Measurements from ENCODE around the gene PRKCZ.

The PRKCZ gene

GRCh38 chr1:2213576-2214505 lies 163.6 kb downstream of the PRKCZ start:
- no peak for TF ChIP-seq POLR2AphosphoS5 (IDR thresholded peaks at IDR 0.05; ENCODE audit: low read depth, low read length)

DNA sequence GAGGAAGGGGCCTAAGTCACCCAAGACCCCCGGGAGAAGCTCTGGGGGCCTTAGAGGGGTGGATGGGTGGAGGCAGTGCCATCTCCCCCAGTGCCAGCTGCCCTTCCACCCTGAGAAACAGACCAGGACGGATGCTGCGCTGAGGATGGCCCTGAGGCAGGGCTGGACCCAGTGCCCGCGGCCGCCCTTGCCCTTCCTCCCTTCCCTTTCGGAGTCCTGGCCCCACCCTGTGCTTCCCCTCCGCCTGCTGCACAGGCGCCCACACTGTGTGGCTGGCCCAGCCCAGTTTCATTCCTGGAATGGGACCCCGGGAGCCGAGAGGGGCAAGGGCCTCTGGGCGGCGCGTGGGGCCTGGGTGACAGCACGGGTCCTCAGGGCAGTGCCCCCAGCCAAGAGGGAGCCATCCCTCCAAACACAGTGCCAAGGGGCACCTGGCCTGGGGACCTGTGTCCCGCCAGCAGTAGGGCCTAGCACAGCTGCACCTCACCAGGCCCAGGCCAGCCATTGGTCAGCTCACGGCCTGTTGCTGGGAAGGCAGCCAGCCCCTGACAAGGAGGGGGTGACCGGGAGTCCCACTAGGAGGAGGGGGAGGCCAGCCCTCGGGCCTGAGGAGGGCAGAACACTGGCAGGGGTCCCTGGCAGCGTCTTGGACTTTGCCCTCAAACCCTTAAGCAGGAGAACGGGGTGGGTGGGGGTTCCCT lies 164.5 kb downstream of the PRKCZ start:
- TF ChIP-seq POLR2AphosphoS5 (IDR thresholded peaks at IDR 0.05; ENCODE audit: low read depth, low read length), result no peak
- no peak for TF ChIP-seq REST (IDR thresholded peaks at IDR 0.05; ENCODE audit: insufficient read depth in 1 of 2, low read depth in 2 of 2, low read length in 2 of 2)
- TF ChIP-seq TAF1 (IDR thresholded peaks at IDR 0.05; ENCODE audit: borderline replicate concordance, insufficient read depth, low read length), result no peak
- TF ChIP-seq SIN3A (IDR thresholded peaks at IDR 0.05; ENCODE audit: borderline replicate concordance, insufficient read depth, low read length), result no peak
- no peak for TF ChIP-seq FOXP2 (optimal IDR thresholded peaks at IDR 0.05; ENCODE audit: borderline replicate concordance, extremely low read depth, extremely low read length, insufficient read depth)

GRCh38 chr1:2215329-2215728 lies 165.1 kb downstream of the PRKCZ start:
- TF ChIP-seq SIN3A (IDR thresholded peaks at IDR 0.05; ENCODE audit: borderline replicate concordance, insufficient read depth, low read length) (no peak), REST (IDR thresholded peaks at IDR 0.05; ENCODE audit: insufficient read depth in 1 of 2, low read depth in 2 of 2, low read length in 2 of 2) (no peak), POLR2AphosphoS5 (IDR thresholded peaks at IDR 0.05; ENCODE audit: low read depth, low read length) (no peak), TAF1 (IDR thresholded peaks at IDR 0.05; ENCODE audit: borderline replicate concordance, insufficient read depth, low read length) (no peak)

DNA sequence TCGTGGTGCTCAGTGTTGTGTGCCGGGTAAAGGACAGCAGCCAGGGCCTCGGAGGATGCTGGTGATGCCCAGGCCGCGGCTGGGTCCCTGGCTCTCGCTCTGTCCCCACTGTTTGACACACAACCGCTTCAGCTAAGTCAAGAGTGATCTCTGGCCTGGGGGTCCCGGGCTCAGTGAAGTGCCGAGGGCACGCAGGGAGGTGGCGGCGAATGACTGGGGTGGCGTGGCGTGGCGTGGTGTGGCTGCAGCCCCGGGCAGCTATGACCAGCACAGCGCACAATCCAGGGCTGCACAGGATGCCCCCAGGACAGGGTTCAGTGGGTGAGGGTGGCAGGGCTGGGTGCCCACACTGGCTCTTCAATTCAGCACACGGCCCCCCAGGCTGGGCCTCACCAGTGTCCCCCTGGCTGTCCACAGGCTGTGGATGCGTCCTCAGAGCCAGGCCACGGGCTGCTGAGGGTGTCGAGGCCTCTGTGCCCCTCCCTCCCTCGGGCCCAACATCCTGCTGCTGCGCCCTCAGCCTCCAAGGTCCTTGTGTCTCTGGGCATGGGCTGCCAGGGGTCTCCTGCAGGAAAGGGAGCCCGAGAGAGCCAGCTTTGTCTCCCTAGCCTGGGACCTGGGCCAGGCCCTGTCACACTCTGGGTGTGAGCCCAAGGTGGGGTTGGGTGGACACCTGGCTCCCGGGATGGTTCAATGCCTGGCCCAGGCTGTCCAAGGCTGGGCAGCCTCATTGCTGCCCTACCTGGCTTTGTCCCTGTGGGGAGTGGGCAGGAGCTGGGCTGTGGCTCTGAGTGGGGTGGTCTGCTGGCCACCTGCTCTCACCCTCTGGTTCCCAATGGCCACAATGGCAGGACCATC lies 165.9 kb downstream of the PRKCZ start:
- TF ChIP-seq SIN3A (IDR thresholded peaks at IDR 0.05; ENCODE audit: borderline replicate concordance, insufficient read depth, low read length) (no peak), REST (IDR thresholded peaks at IDR 0.05; ENCODE audit: insufficient read depth in 1 of 2, low read depth in 2 of 2, low read length in 2 of 2) (no peak), POLR2AphosphoS5 (IDR thresholded peaks at IDR 0.05; ENCODE audit: low read depth, low read length) (no peak), FOXP2 (optimal IDR thresholded peaks at IDR 0.05; ENCODE audit: borderline replicate concordance, extremely low read depth, extremely low read length, insufficient read depth) (no peak), TAF1 (IDR thresholded peaks at IDR 0.05; ENCODE audit: borderline replicate concordance, insufficient read depth, low read length) (no peak)

- no peak for TF ChIP-seq POLR2AphosphoS5 (IDR thresholded peaks at IDR 0.05; ENCODE audit: low read depth, low read length)
- TF ChIP-seq REST (IDR thresholded peaks at IDR 0.05; ENCODE audit: insufficient read depth in 1 of 2, low read depth in 2 of 2, low read length in 2 of 2), result no peak
- TF ChIP-seq SIN3A (IDR thresholded peaks at IDR 0.05; ENCODE audit: borderline replicate concordance, insufficient read depth, low read length), result no peak
- TF ChIP-seq TAF1 (IDR thresholded peaks at IDR 0.05; ENCODE audit: borderline replicate concordance, insufficient read depth, low read length), result no peak
- no peak for TF ChIP-seq FOXP2 (optimal IDR thresholded peaks at IDR 0.05; ENCODE audit: borderline replicate concordance, extremely low read depth, extremely low read length, insufficient read depth)
Measured at GRCh38 chr1:2216767-2217058, 166.5 kb downstream of the PRKCZ start.

Measured in PFSK-1 (cell line).